K562 (cell line): ENCODE measurements around the gene AKAP13. TPM values are rescaled to one million over a fixed set of nuclear protein-coding genes. Genes with fewer than 3 reads are reported as not detected.

Experiments
- ATAC-seq: fragments of 200-7000 bp; cut with Tn5 transposase; 3 replicates; pipeline ENCODE4 v1.9.1; 2020; ENCODE audit warnings: moderate library complexity
- BruUV-seq: library from RNA; stranded (reverse); fragments of 400-500 nt; replicated peaks from 2 replicates; lab custom pipeline; 2021; lab: Mats Ljungman, UMichigan
- CTCF ChIA-PET: fragments of 300-600 bp; formaldehyde crosslinking; extraction: SDS; loops from one replicate; lab custom pipeline; 2021; ENCODE audit warnings: low intra/inter-chr PET ratio; lab: Yijun Ruan, JAX
- POLR2A ChIA-PET: fragments of 300-600, 350-650 bp; sonication (Branson Sonifier 250); formaldehyde crosslinking; extraction: SDS; loops from one replicate; lab custom pipeline; 2021; ENCODE audit warnings: antibody characterized with exemption, inconsistent platforms; lab: Yijun Ruan, JAX
- DNase-seq, 4 experiments: peaks; one replicate each; pipeline versions ENCODE4 v3.0.0 to v3.0.0-alpha.2; 2011 to 2018; ENCODE audit warnings: low spot score in 3 of 4, mixed read lengths in 3 of 4; ENCODE audit errors: extremely low read depth in 1 of 4
- FAIRE-seq: peaks from 2 replicates; lab custom pipeline; 2011; peaks lifted over from hg19 to GRCh38; lab: Jason Lieb, UNC
- H2AFZ ChIP-seq: 2 replicates; pipeline ENCODE4 v1.6.0; 2011; ENCODE audit warnings: low read depth, low read length, control low read depth, inconsistent platforms
- H3K27ac ChIP-seq: fragments of 200-600 bp; 3 replicates; pipeline ENCODE4 v1.8.0; 2011; ENCODE audit warnings: low read depth, mild to moderate bottlenecking, control low read depth, inconsistent platforms, low read length, moderate library complexity, mixed read lengths; ENCODE audit errors: extremely low read depth
- H3K27me3 ChIP-seq, 2 experiments: fragments of 300-600 bp in 1 of 2; 2 replicates in 1 of 2; 3 replicates in 1 of 2; pipeline versions ENCODE4 v1.6.0 to v1.8.0; 2011; ENCODE audit warnings: inconsistent platforms in 2 of 2, low read length in 2 of 2, mild to moderate bottlenecking in 1 of 2, mixed read lengths in 1 of 2, moderate library complexity in 1 of 2; ENCODE audit not compliant: control insufficient read depth in 2 of 2, insufficient read depth in 2 of 2
- H3K36me3 ChIP-seq: fragments of 300-600 bp; 3 replicates; pipeline ENCODE4 v1.8.0; 2011; ENCODE audit warnings: mild to moderate bottlenecking, low read length, inconsistent platforms; ENCODE audit not compliant: control insufficient read depth, insufficient read depth
- H3K4me1 ChIP-seq, 2 experiments: fragments of 200-600 bp in 1 of 2; replicated peaks in 1 of 2; 2 replicates in 1 of 2; 3 replicates in 1 of 2; pipeline versions ENCODE4 v1.5.1 to v1.8.0; 2011; ENCODE audit warnings: inconsistent platforms in 2 of 2, low read length in 2 of 2, mild to moderate bottlenecking in 1 of 2, mixed read lengths in 1 of 2, moderate library complexity in 1 of 2; ENCODE audit not compliant: control insufficient read depth in 2 of 2, insufficient read depth in 2 of 2
- H3K4me2 ChIP-seq: 2 replicates; pipeline ENCODE4 v1.6.1; 2011; ENCODE audit warnings: low read length, control low read depth, inconsistent platforms, mixed read lengths; ENCODE audit not compliant: insufficient read depth
- H3K4me3 ChIP-seq: fragments of 200-600 bp; sonication (generic), shearing (Covaris generic); 2 replicates; pipeline ENCODE4 v1.5.1; 2016; ENCODE audit warnings: control low read depth, inconsistent platforms
- H3K79me2 ChIP-seq: fragments of 200-600 bp; 3 replicates; pipeline ENCODE4 v1.8.0; 2011; ENCODE audit warnings: low read length, inconsistent platforms; ENCODE audit not compliant: control insufficient read depth, insufficient read depth
- H3K9ac ChIP-seq, 2 experiments: 2 replicates each; pipeline versions ENCODE4 v1.6.0 to v1.6.1; 2011; ENCODE audit warnings: low read depth in 2 of 2, low read length in 2 of 2, control low read depth in 1 of 2, inconsistent platforms in 1 of 2, mild to moderate bottlenecking in 1 of 2, mixed read lengths in 1 of 2; ENCODE audit not compliant: insufficient read depth in 1 of 2
- H3K9me1 ChIP-seq: one replicate; pipeline ENCODE4 v1.6.0; 2011; ENCODE audit warnings: inconsistent platforms, mild to moderate bottlenecking, low read length, moderate library complexity; ENCODE audit not compliant: control insufficient read depth, insufficient read depth
- H3K9me3 ChIP-seq: replicated peaks from 2 replicates; pipeline ENCODE4 v1.5.1; 2011; ENCODE audit warnings: low read depth, low read length, inconsistent platforms; ENCODE audit not compliant: control insufficient read depth, insufficient read depth
- H4K20me1 ChIP-seq: replicated peaks from 2 replicates; pipeline ENCODE4 v1.6.1; 2011; ENCODE audit warnings: low read length, inconsistent platforms, mixed read lengths; ENCODE audit not compliant: control insufficient read depth, insufficient read depth
- DIDO1 ChIP-seq: fragments of 450-650 bp; IDR thresholded peaks from 2 replicates; pipeline ENCODE4 v1.6.1; 2016; ENCODE audit warnings: low read depth, missing biosample characterization, missing genetic modification characterization
- FOSL1 ChIP-seq: fragments of 200-800 bp; sonication (Bioruptor generic); conservative IDR thresholded peaks from 2 replicates; pipeline ENCODE4 v1.6.1; 2016; ENCODE audit warnings: missing genetic modification characterization, missing compliant biosample characterization
- GATAD2B ChIP-seq: fragments of 450-650 bp; IDR thresholded peaks from 2 replicates; pipeline ENCODE4 v1.6.1; 2017; ENCODE audit warnings: mild to moderate bottlenecking, borderline replicate concordance
- KAT8 ChIP-seq: fragments of 450-650 bp; IDR thresholded peaks from 2 replicates; pipeline ENCODE4 v1.6.1; 2016; ENCODE audit warnings: low read depth, mild to moderate bottlenecking
- MYC ChIP-seq, 2 experiments: fragments of 250-450 bp in 1 of 2; sonication (Bioruptor Pico) in 1 of 2; IDR thresholded peaks; 2 replicates each; pipeline versions ENCODE4 v1.5.1 to v1.6.1; 2012 to 2021; ENCODE audit warnings: low read depth in 2 of 2, borderline replicate concordance in 1 of 2, improper control_type of control experiment in 1 of 2, low read length in 1 of 2, mild to moderate bottlenecking in 1 of 2, moderate library complexity in 1 of 2
- SMAD4 ChIP-seq: fragments of 250-450 bp; sonication (Bioruptor Pico); conservative IDR thresholded peaks from 2 replicates; pipeline ENCODE4 v1.8.0; 2021; ENCODE audit warnings: inconsistent platforms, mild to moderate bottlenecking, moderate library complexity
- U2AF2 ChIP-seq: fragments of 200-400 bp; formaldehyde crosslinking; optimal IDR thresholded peaks from 2 replicates; pipeline ENCODE3; 2017; ENCODE audit warnings: low read depth, mild to moderate bottlenecking, low read length
- YY1 ChIP-seq, 3 experiments: IDR thresholded peaks; 2 replicates each; pipeline ENCODE4 v1.6.1; 2011; ENCODE audit warnings: low read length in 2 of 3, mild to moderate bottlenecking in 2 of 3, moderate library complexity in 2 of 3, borderline replicate concordance in 1 of 3, control low read depth in 1 of 3, low read depth in 1 of 3; ENCODE audit not compliant: insufficient read depth in 3 of 3, insufficient replicate concordance in 2 of 3, control insufficient read depth in 1 of 3, insufficient read length in 1 of 3; ENCODE audit errors: extremely low read depth in 1 of 3
- ZNF24 ChIP-seq: fragments of 450-650 bp; IDR thresholded peaks from 2 replicates; pipeline ENCODE4 v1.6.1; 2016
- ZNF77 ChIP-seq: fragments of 250-450 bp; sonication (Bioruptor Pico); IDR thresholded peaks from 2 replicates; pipeline ENCODE4 v1.5.0; 2020
- WGBS: fragments of 100-300 bp; shearing (Covaris generic); methylation state at CpG from one replicate; pipeline ENCODE4 v1.1.6; 2016; ENCODE audit warnings: low coverage, mixed read lengths; ENCODE audit not compliant: insufficient coverage; ENCODE audit errors: missing lambda C conversion rate; 5-methylcytosine and 5-hydroxymethylcytosine counted together
- in situ Hi-C: fragments of 300-500 bp; cut with MboI; formaldehyde crosslinking; loops from 4 replicates; pipeline ENCODE4 v1.15.0; 2018; ENCODE audit warnings: inconsistent platforms, mixed read lengths
- intact Hi-C: fragments of 100-400 bp; cut with micrococcal nuclease; formaldehyde crosslinking; loops from 2 replicates; pipeline ENCODE4 v1.14.2; 2022
- polyA plus RNA-seq, 8 experiments: library from polyadenylated mRNA; depleted of rRNA in 4 of 8; stranded (reverse) in 5 of 8; unstranded in 3 of 8; fragments of >200 nt; fragmentation: Nextera tagmentation in 2 of 8; fragmentation: Illumina TruSeq in 1 of 8; extraction: Ambion mirVana in 2 of 8; extraction: Trizol in 1 of 8; gene quantifications; 2 replicates each; pipeline versions ENCODE4 v1.2.1 to v1.2.3, GENCODE V29; 2011 to 2014; ENCODE audit warnings: inconsistent platforms in 1 of 8, missing spikeins in 1 of 8
- total RNA-seq, 7 experiments: library from RNA; depleted of rRNA in 6 of 7; stranded (reverse); fragments of >200 nt in 6 of 7; fragmentation: Illumina TruSeq in 2 of 7; extraction: Trizol in 2 of 7; gene quantifications; 2 replicates each; pipeline versions ENCODE4 v1.2.1 to v1.2.3, GENCODE V29; 2011 to 2021; ENCODE audit warnings: low replicate concordance in 1 of 7
- TF ChIP-seq, protein P1 (sequence below): sonication (generic); formaldehyde crosslinking; IDR thresholded peaks from 2 replicates; pipeline ENCODE4 v1.8.0; 2023; ENCODE audit warnings: mild to moderate bottlenecking, missing genetic modification reagents
- TF ChIP-seq, protein P2 (sequence below): fragments of 250-450 bp; sonication (Bioruptor Pico); IDR thresholded peaks from 2 replicates; pipeline ENCODE4 v1.4.0; 2020
- TF ChIP-seq, protein P3 (sequence below), 2 experiments: fragments of 450-650 bp in 1 of 2; sonication (generic) in 1 of 2; formaldehyde crosslinking in 1 of 2; IDR thresholded peaks in 1 of 2; conservative IDR thresholded peaks in 1 of 2; 2 replicates each; pipeline versions ENCODE4 v1.6.1 to v1.8.1; 2016 to 2023; ENCODE audit warnings: mild to moderate bottlenecking in 2 of 2, moderate library complexity in 2 of 2, inconsistent platforms in 1 of 2, missing genetic modification reagents in 1 of 2

The AKAP13 gene
- total and polyA plus RNA-seq, 9 of the 15 experiments (the other 6 are each of a cell fraction or from before 2014, with no cell fraction given): 0.03 to 1.7 (median 0.42) TPM

DNA sequence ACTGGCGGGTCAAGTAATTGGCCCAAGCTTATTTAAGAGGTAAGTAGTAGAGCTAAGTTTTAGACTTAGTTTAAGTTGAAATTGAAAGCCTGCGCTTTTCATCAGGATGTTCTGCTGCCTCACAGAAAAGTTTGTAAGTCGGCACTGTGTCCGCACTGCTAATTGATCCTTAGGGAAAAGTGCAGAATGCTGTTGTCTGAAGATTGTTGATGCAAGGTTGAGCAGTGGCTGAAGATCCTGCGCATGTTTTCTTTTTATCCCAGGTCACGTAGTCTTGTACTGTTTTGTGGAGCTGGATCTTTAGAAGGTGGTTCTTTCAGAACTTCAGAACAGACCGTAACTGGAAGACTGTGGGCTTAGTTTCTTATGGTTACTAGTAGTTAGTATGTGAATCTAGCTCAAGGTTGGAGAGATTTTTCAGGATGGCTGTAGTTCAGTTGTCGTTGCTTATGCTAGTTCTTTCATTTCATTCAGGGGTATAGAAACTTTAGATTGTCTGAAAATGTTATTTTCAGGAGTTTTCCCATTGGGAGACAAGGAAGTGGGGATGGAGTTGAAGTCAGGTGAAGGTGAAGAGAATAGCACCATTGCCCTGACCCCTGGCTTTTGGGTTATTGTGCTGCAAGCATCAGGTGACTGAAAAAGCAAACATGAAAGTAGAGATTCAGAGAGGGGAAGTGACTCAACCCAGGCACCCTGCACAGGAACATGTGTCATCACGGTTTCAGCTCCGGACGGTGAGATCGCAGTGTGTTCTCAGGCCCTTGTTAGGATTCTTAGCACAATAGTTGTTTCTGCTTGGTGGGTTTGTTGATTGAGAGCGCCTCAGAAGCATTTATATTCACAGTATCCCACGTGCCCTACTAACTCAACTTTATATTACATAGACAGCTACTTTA lies 32.8 kb downstream of the AKAP13 start:
- no peak for FAIRE-seq
- no peaks in the 10 kb centered on the region for H3K9me1 ChIP-seq
- in situ Hi-C loops: no loop called here
- no peak for ATAC-seq
- no peak overlapping the region for H2AFZ ChIP-seq
- POLR2A ChIA-PET: interaction anchor here (0.6 kb wide), 1 partner anchor 12 kb away, joined by 3 read pairs; no protein-coding TSS in a partner anchor
- H3K27me3 ChIP-seq: peaks cover 6 to 9% of the 10 kb centered on the region in 2 experiments; a peak in 4 of 5 replicates
- no peaks in the 10 kb centered on the region for H3K9me3 ChIP-seq
- TF ChIP-seq ZNF24 (no peak), KAT8 (no peak), SMAD4 (CRISPR knock-in tag) (no peak), DIDO1 (no peak), FOSL1 (tag) (peak; percentile 76), MYC (IDR thresholded peaks at IDR 0.05; ENCODE audit: low read depth, low read length) (no peak), MYC (CRISPR knock-in tag; IDR thresholded peaks at IDR 0.05; ENCODE audit: borderline replicate concordance, low read depth) (no peak), GATAD2B (no peak), YY1 (IDR thresholded peaks at IDR 0.05; ENCODE audit: borderline replicate concordance in 1 of 3, control insufficient read depth in 1 of 3, extremely low read depth in 1 of 3, insufficient read depth in 3 of 3, insufficient read length in 1 of 3, insufficient replicate concordance in 2 of 3, low read depth in 1 of 3, low read length in 2 of 3) (no peak), U2AF2 (no peak), ZNF77 (CRISPR knock-in tag) (no peak)
- TF ChIP-seq, protein P1, sequence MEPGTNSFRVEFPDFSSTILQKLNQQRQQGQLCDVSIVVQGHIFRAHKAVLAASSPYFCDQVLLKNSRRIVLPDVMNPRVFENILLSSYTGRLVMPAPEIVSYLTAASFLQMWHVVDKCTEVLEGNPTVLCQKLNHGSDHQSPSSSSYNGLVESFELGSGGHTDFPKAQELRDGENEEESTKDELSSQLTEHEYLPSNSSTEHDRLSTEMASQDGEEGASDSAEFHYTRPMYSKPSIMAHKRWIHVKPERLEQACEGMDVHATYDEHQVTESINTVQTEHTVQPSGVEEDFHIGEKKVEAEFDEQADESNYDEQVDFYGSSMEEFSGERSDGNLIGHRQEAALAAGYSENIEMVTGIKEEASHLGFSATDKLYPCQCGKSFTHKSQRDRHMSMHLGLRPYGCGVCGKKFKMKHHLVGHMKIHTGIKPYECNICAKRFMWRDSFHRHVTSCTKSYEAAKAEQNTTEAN: no peak
- TF ChIP-seq, protein P2, sequence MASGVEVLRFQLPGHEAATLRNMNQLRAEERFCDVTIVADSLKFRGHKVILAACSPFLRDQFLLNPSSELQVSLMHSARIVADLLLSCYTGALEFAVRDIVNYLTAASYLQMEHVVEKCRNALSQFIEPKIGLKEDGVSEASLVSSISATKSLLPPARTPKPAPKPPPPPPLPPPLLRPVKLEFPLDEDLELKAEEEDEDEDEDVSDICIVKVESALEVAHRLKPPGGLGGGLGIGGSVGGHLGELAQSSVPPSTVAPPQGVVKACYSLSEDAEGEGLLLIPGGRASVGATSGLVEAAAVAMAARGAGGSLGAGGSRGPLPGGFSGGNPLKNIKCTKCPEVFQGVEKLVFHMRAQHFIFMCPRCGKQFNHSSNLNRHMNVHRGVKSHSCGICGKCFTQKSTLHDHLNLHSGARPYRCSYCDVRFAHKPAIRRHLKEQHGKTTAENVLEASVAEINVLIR (CRISPR knock-in tag): no peak
- TF ChIP-seq, protein P3, sequence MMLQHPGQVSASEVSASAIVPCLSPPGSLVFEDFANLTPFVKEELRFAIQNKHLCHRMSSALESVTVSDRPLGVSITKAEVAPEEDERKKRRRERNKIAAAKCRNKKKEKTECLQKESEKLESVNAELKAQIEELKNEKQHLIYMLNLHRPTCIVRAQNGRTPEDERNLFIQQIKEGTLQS (IDR thresholded peaks at IDR 0.05): peak; percentile 42
- TF ChIP-seq, protein P3 (CRISPR knock-in tag; conservative IDR thresholded peaks at IDR 0.05): no peak
- TF ChIP-seq, all 486 proteins: peak for 2
- Histone ChIP-seq H3K36me3 (no peaks in the 10 kb centered on the region), H3K4me3 (no peak overlapping the region), H3K4me1 (no peaks in the 10 kb centered on the region), H3K9ac (no peak overlapping the region), H4K20me1 (no peaks in the 10 kb centered on the region), H3K4me2 (no peak overlapping the region), H3K79me2 (no peaks in the 10 kb centered on the region), H3K27ac (no peak overlapping the region)
- CTCF ChIA-PET: no interaction called here
- WGBS: 1% methylated on average over 14 of the region's 14 CpGs
- intact Hi-C loops: loop anchor here (10.0 kb wide), 1 partner anchor 118 kb away; no protein-coding TSS in a partner anchor
- no peak for DNase-seq
- no TSS peak for BruUV-seq
